ENCODE measurements around the gene CYP4F12. TPM values are rescaled to one million over a fixed set of nuclear protein-coding genes. Genes with fewer than 3 reads are reported as not detected.

The CYP4F12 gene
- total RNA-seq, 1 experiment from 2014 or later = not detected

- DNase-seq = no peak
- Histone ChIP-seq H3K79me2 (ENCODE audit: insufficient read depth, low read length) (no peaks in the 10 kb centered on the region), H3K23ac (ENCODE audit: insufficient read length, low read depth, low read length) (no peak overlapping the region), H2BK12ac (ENCODE audit: insufficient read length, low read depth, low read length) (no peak overlapping the region), H4K91ac (ENCODE audit: insufficient read length, low read depth, low read length) (no peak overlapping the region), H3K79me1 (ENCODE audit: insufficient read depth, low read depth, low read length, poor library complexity, severe bottlenecking) (no peaks in the 10 kb centered on the region), H3T11ph (ENCODE audit: low read length) (no peak overlapping the region), H3K23me2 (ENCODE audit: insufficient read length, low read depth, low read length, poor library complexity, severe bottlenecking) (no peaks in the 10 kb centered on the region), H3K4me1 (ENCODE audit: insufficient read depth, low read length) (no peaks in the 10 kb centered on the region), H2BK20ac (ENCODE audit: low read depth, low read length, poor library complexity, severe bottlenecking) (no peak overlapping the region), H3K9ac (ENCODE audit: extremely low read depth, insufficient read length, low read length) (no peak overlapping the region), H4K5ac (ENCODE audit: insufficient read length, low read depth, low read length) (no peak overlapping the region), H3K56ac (ENCODE audit: insufficient read length, low read depth, low read length) (no peak overlapping the region), H3K27ac (ENCODE audit: insufficient read length, low read depth, low read length) (no peak overlapping the region), H3K4ac (ENCODE audit: low read depth, low read length) (no peak overlapping the region), H2BK15ac (ENCODE audit: low read depth, low read length) (no peak overlapping the region), H2AK5ac (ENCODE audit: insufficient read length, low read length) (no peak overlapping the region), H2BK5ac (ENCODE audit: insufficient read length, low read length) (no peak overlapping the region), H4K8ac (replicated peaks; ENCODE audit: insufficient read length, low read depth, low read length) (no peak overlapping the region), H3K27me3 (ENCODE audit: insufficient read depth, low read length) (no peaks in the 10 kb centered on the region), H2BK120ac (ENCODE audit: low read depth, low read length, poor library complexity, severe bottlenecking) (no peak overlapping the region), H2AFZ (ENCODE audit: low read length) (no peak overlapping the region), H4K20me1 (ENCODE audit: control insufficient read depth, insufficient read depth, insufficient read length) (no peaks in the 10 kb centered on the region), H3K14ac (ENCODE audit: insufficient read depth, low read length) (no peak overlapping the region), H3K18ac (ENCODE audit: insufficient read length, low read depth, low read length) (no peak overlapping the region), H3K4me2 (ENCODE audit: insufficient read depth, insufficient read length, low read length) (no peak overlapping the region), H3K9me3 (ENCODE audit: control insufficient read depth, low read depth, low read length) (peaks cover 97% of the 10 kb centered on the region)
- Mint-ChIP-seq H3K36me3 (ENCODE audit: insufficient read depth in 1 of 3, low read depth in 3 of 3) (peaks cover 3 to 45% (median 6%) of the 10 kb centered on the region in 3 experiments; a peak in 5 of 7 replicates), H3K4me1 (no peaks in the 10 kb centered on the region), H3K4me3 (no peak overlapping the region), H3K27me3 (ENCODE audit: low read depth) (peaks cover 6% of the 10 kb centered on the region), H3K27ac (no peak overlapping the region), H3K9me3 (peaks cover 90 to 96% of the 10 kb centered on the region in 2 experiments)
- WGBS (ENCODE audit: extremely low coverage, insufficient read length, low lambda C conversion rate) = no CpG with 5 or more reads among the region's 3 CpGs
- no peak for TF ChIP-seq CTCF (conservative IDR thresholded peaks at IDR 0.05)
Observed at GRCh38 chr19:15643387-15643786, 29.5 kb upstream of the CYP4F12 start.

All from H9 (cell line).